SU-DHL-6 (cell line): ENCODE results near the gene NDUFS2.

Experiments used
- CTCF ChIP-seq: fragments of 200-600 bp; sonication (generic); IDR thresholded peaks from one replicate; pipeline ENCODE4 v1.5.1; 2017; ENCODE audit warnings: antibody characterized with exemption, mild to moderate bottlenecking, low read length, moderate library complexity; ENCODE audit not compliant: insufficient read depth, poor library complexity, severe bottlenecking
- EZH2phosphoT487 ChIP-seq: fragments of 200-600 bp; sonication (generic), shearing (Covaris generic); conservative IDR thresholded peaks from 2 replicates; pipeline ENCODE4 v1.6.1; 2018; ENCODE audit warnings: mild to moderate bottlenecking, antibody characterized with exemption, low read length, moderate library complexity, mixed read lengths

GRCh38 chr1:161199506-161200139 is 2.5 kb upstream of the NDUFS2 start:
- TF ChIP-seq CTCF (no peak), EZH2phosphoT487 (no peak)
